ENCODE measurements around the gene KIAA0319L.

KIAA0319L gene

DNA sequence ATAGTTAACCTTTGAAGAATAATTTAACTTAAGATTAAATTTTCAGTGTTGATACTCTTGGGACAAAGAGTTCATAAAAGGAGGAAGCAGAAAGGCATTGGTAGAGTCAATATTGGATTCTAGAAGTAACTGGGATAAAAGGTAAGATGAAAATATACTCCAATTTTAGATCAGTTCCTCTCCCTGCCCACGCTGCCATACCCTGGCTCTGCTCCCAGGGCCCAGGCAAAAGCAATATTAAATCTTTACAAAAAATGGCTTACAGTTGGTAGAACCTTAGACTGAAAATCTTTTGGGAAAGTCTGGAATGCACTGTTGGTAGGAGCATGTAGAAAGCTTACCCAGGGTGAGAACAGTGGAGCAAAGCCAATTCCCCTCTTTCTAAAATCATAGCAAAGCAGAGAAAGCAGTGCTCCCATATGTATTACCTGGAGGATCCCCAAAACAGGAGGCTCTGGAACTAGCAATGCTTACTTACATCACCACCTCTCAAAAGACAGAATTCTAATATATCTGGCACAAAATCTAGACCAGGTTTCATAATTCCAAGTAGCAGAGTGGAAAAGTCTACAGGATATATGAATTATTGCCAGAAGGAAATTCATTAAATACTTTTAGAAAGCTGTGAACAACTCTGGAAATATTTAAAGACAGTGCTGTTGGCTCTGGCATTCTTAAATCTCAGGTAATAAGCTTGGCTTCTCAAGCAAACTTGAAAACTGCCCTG is 24.5 kb downstream of the KIAA0319L start:
- DNase-seq (ENCODE audit: extremely low spot score) = no peak
- POLR2A ChIA-PET = no interaction called here
- TF ChIP-seq CTCF (IDR thresholded peaks at IDR 0.05; ENCODE audit: control extremely low read depth, extremely low read depth, low read depth, missing control alignments) = no peak
- CTCF ChIA-PET = interaction anchor here (1.1 to 1.7 kb wide), 4 partner anchors 12 to 82 kb away, joined by 3 to 5 read pairs (median 5); no protein-coding TSS in a partner anchor

DNA sequence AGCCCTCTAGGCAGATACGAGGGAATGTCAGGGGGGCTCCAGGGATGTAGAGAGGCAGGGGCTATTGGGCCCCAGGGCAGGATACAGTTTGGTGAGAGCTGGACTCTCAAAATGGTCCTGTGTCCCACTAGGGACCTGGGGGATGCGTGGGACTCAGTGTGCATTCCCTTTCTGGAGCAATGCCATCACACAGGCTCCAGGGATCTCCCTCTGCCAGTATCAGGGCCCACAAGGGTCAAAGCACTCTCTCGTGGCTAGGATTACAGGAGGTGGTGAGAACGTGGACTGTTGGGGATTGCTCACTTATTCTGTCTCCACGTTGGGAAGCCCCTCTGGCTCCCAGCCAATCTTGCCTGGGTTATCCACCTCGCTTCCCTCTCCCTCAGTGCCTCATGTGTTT is 25.8 kb downstream of the KIAA0319L start:
- CTCF ChIA-PET = no interaction called here
- POLR2A ChIA-PET = no interaction called here
- DNase-seq (ENCODE audit: extremely low spot score) = no peak
- no peak for TF ChIP-seq CTCF (IDR thresholded peaks at IDR 0.05; ENCODE audit: control extremely low read depth, extremely low read depth, low read depth, missing control alignments)

DNA sequence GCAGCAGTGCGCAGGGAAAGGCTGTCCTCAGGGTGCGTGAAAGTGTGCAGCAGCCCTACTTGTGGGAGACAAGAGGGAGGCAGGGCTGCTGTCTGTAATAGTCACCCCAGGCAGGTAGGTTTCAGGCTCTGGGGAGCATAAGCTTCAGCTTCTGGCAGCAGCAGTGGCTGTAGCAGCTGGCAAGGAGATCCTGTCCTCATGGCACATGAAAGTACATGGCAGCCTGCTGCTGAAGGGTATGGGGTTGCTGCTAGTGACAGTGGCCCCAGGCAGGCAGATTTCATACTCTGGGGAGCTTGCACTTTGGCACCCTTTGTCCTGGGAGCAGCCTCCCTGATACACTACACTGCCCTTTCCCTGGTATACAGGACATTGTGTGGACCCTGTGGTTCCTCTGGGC is 26.3 kb downstream of the KIAA0319L start:
- POLR2A ChIA-PET = no interaction called here

DNA sequence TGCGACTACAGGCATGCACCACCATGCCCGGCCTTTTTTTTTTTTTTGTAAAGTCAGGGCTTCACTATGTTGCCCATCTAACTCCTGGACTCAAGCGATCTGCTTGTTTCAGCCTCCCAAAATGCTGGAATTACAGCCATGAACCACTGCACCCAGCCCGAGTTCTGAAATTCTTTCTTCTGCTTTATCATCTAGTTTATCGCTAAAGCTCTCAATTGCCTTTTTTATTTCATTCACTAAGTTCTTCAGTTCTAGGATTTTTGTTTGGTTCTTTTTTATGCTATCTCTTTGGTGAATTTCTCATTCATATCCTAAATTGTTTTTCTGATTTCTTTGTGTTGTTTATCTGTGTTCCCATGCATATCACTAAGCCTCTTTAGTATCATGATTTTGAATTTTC is 27.0 kb downstream of the KIAA0319L start:
- CTCF ChIA-PET = no interaction called here
- POLR2A ChIA-PET = no interaction called here
- no peak for TF ChIP-seq CTCF (IDR thresholded peaks at IDR 0.05; ENCODE audit: control extremely low read depth, extremely low read depth, low read depth, missing control alignments)
- no peak for DNase-seq (ENCODE audit: extremely low spot score)

More for the DNA sequence above, 26.3 kb downstream of the KIAA0319L start:
- TF ChIP-seq CTCF (IDR thresholded peaks at IDR 0.05; ENCODE audit: control extremely low read depth, extremely low read depth, low read depth, missing control alignments) = no peak
- DNase-seq (ENCODE audit: extremely low spot score) = no peak
- CTCF ChIA-PET = no interaction called here

DNA sequence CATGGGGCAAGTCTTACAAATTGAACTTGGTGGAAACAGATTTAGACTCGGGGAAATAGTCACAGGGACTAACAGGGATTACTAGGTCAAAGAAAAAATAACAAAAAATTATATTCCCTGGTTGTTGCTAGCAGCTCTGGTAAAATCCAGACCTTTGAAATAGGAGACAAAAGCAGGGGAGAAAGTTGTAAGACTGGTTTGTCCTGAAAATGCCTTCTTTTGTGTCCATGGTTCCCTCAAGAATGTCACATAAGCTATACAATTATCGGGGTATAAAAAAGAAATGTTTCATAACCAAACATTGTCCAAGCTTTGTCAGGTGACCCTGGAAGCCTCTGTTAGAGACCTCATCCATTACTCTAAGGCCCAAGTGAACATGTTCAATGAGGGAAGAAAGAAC is 33.1 kb downstream of the KIAA0319L start:
- POLR2A ChIA-PET = no interaction called here
- DNase-seq (ENCODE audit: extremely low spot score) = no peak
- CTCF ChIA-PET = interaction anchor here (0.8 to 1.6 kb wide), 5 partner anchors 9 to 73 kb away, joined by 3 to 5 read pairs (median 4); no protein-coding TSS in a partner anchor
- no peak for TF ChIP-seq CTCF (IDR thresholded peaks at IDR 0.05; ENCODE audit: control extremely low read depth, extremely low read depth, low read depth, missing control alignments)

- ChIA-PET CTCF (interaction anchor here (2.0 kb wide), 1 partner anchor 67 kb away, joined by 5 read pairs; no protein-coding TSS in a partner anchor), POLR2A (no interaction called here)
- DNase-seq (ENCODE audit: extremely low spot score) = no peak
- TF ChIP-seq CTCF (IDR thresholded peaks at IDR 0.05; ENCODE audit: control extremely low read depth, extremely low read depth, low read depth, missing control alignments) = no peak
Observed at GRCh38 chr1:35519432-35519831, 37.8 kb downstream of the KIAA0319L start.

Measured in GM10248 (cell line).